Effector memory CD8-positive, alpha-beta T cell (primary cell): ENCODE data around the gene HYI.
"Not testable (repeated sequence)": the region's sequence is repeated elsewhere in the genome, so short reads cannot be mapped to it uniquely, and the experiment has no call there.

Experiments
- ATAC-seq: fragments of 150-1000 bp; cut with Tn5 transposase; replicated peaks from 2 replicates; pipeline ENCODE4 v1.10.0; 2021; ENCODE audit warnings: mild to moderate bottlenecking, moderate library complexity
- DNase-seq, 3 experiments: peaks; one replicate each; pipeline ENCODE4 v3.0.0; 2021
- H3K27ac Mint-ChIP-seq, 2 donors: one replicate each; pipeline ENCODE4 v1.8.0; 2022; ENCODE audit warnings: mild to moderate bottlenecking in 2 of 2, mixed read lengths in 2 of 2, moderate library complexity in 2 of 2
- H3K27me3 Mint-ChIP-seq, 2 donors: one replicate each; pipeline ENCODE4 v1.8.0; 2022; ENCODE audit warnings: mixed read lengths in 2 of 2
- H3K36me3 Mint-ChIP-seq: one replicate; pipeline ENCODE4 v1.8.0; 2022; ENCODE audit warnings: mild to moderate bottlenecking, moderate library complexity, mixed read lengths; ENCODE audit not compliant: insufficient read depth
- H3K4me1 Mint-ChIP-seq, 2 donors: one replicate each; pipeline ENCODE4 v1.8.0; 2022; ENCODE audit warnings: low read depth in 2 of 2, mixed read lengths in 2 of 2
- H3K4me3 Mint-ChIP-seq, 2 donors: one replicate each; pipeline ENCODE4 v1.8.0; 2022; ENCODE audit warnings: mild to moderate bottlenecking in 2 of 2, mixed read lengths in 2 of 2, moderate library complexity in 2 of 2
- H3K9me3 Mint-ChIP-seq, 2 donors: one replicate each; pipeline ENCODE4 v1.8.0; 2022; ENCODE audit warnings: mixed read lengths in 2 of 2

The HYI gene

DNA sequence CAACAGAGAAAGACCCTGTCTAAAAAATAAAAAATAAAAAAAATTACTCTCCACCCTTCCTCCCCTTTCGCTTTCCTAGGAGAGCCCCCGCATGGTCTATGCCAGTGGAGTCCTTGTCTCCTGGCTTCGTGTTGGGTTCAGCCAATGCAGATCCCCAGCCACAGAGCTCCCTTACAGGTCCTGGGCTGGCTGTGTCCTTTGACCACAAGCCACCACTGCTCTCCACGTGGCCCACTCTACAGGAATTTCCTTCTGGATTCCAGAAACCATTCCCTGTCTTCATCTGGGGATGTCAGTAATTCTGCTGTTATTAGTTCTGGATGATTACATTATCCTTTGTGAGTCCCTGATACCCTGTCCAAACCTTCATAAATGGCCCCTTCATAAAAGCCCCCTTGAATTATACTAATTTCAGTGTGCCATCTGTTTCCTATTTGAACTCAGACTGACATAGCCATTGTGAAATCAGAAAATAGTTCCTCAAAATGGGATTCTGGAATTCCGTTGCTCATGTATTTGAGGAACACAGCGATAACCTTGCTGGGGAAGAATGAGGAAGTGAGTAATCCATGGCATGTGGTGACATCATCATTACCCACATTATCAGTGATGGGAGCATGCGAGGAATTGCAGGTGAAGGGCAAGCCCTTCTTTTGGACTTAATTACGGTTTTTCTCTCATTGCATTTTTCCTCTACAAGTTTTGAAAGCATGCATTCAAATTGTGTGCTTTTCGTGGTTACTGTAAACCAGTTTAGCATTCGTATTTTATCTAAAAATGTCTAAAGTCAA, 22.1 kb upstream of the HYI start:
- not testable (repeated sequence) for H3K4me3 Mint-ChIP-seq, ATAC-seq, H3K36me3 Mint-ChIP-seq, H3K9me3 Mint-ChIP-seq, DNase-seq, H3K4me1 Mint-ChIP-seq, H3K27ac Mint-ChIP-seq
- peaks cover 8 to 33% of the 10 kb centered on the region in 2 donors for H3K27me3 Mint-ChIP-seq

DNA sequence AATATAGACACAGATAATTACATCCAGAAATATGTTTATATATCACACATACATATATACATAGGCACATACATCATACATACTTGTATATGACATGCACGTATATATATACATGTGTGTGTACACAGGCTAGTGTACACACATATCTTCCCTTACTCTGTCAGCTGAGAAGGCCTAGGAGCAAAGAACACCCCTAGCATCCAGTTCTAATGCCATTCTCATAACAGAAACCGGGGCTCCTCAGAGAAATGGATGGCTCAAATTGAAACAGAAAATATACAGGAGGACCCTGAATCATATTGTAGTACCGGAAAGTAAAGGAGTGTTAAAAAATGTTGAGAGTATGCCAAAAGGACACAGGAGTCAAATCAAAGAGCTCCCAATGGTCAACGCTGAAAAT, 19.7 kb upstream of the HYI start:
- ATAC-seq (no peak), DNase-seq (no peak)
- Mint-ChIP-seq H3K4me3 (no peak overlapping the region), H3K9me3 (no peaks in the 10 kb centered on the region), H3K27ac (no peak overlapping the region), H3K4me1 (no peaks in the 10 kb centered on the region), H3K36me3 (no peaks in the 10 kb centered on the region), H3K27me3 (peaks cover 0 to 16% of the 10 kb centered on the region in 2 donors)

DNA sequence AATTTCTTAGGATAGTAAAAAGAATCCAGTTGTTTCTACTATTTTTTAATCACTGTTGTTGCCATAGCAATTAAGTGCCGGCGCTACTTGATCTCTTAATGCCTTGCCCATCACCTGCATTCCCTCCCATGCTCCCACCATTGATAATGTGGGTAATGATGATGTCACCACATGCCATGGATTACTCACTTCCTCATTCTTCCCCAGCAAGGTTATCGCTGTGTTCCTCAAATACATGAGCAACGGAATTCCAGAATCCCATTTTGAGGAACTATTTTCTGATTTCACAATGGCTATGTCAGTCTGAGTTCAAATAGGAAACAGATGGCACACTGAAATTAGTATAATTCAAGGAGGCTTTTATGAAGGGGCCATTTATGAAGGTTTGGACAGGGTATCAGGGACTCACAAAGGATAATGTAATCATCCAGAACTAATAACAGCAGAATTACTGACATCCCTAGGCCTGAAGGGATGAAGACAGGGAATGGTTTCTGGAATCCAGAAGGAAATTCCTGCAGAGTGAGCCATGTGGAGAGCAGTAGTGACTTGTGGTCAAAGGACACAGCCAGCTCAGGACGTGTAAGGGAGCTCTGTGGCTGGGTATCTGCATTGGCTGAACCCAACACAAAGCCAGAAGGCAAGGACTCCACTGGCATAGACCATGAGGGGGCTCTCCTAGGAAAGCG, 18.9 kb upstream of the HYI start:
- ATAC-seq, H3K9me3 Mint-ChIP-seq, H3K36me3 Mint-ChIP-seq, H3K4me1 Mint-ChIP-seq, H3K4me3 Mint-ChIP-seq, H3K27ac Mint-ChIP-seq, DNase-seq: not testable (repeated sequence)
- peaks cover 0 to 16% of the 10 kb centered on the region in 2 donors for H3K27me3 Mint-ChIP-seq

DNA sequence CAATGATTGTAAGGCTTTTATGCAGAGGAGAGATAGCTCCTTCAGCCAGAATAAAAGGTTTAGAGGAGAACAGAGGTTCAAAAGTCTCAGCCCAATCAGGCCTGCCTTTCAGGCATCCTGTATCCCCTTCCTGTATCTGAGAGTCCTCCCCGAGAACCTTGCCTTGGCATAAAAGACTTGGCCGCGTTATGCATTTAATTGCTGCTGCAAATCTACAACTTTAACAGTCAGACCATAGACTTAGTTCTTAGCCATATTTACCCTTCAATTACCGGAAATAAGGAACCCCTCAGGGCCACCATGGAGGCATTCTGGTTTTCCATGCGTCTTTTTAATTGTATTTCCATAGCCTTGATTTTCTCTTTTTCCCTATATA, 18.3 kb upstream of the HYI start:
- H3K4me1 Mint-ChIP-seq: no peaks in the 10 kb centered on the region
- DNase-seq: no peak
- no peaks in the 10 kb centered on the region for H3K9me3 Mint-ChIP-seq
- ATAC-seq: no peak
- H3K27ac Mint-ChIP-seq: no peak overlapping the region
- peaks cover 0 to 14% of the 10 kb centered on the region in 2 donors for H3K27me3 Mint-ChIP-seq
- H3K36me3 Mint-ChIP-seq: no peaks in the 10 kb centered on the region
- H3K4me3 Mint-ChIP-seq: no peak overlapping the region

GRCh38 chr1:43469932-43470331, 16.2 kb upstream of the HYI start:
- H3K27ac Mint-ChIP-seq: no peak overlapping the region
- no peak overlapping the region for H3K4me3 Mint-ChIP-seq
- H3K27me3 Mint-ChIP-seq: peaks cover 0 to 7% of the 10 kb centered on the region in 2 donors
- ATAC-seq (no peak), DNase-seq (no peak)
- H3K9me3 Mint-ChIP-seq: no peaks in the 10 kb centered on the region
- H3K4me1 Mint-ChIP-seq: peaks cover 0 to 4% of the 10 kb centered on the region in 2 donors
- no peaks in the 10 kb centered on the region for H3K36me3 Mint-ChIP-seq

DNA sequence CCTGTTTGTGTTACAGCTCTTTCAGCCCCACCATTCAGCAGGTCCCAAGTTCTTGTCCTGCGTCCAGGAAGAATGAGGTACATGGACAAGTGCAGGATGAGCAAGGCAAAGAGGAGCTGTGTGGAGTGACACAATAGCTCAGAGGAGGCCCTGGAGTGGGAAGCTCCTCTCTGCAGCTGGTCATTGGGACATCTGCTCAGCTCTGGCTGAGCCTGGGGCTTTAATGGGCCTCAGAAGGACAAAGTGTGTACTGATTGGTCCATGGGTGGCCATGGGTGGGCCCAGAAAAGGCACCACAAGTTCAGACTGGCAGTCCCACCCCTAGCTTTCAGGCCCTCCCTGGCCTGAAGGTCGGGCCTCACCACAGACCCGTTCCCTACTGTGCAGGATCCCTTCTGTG, 14.7 kb upstream of the HYI start:
- peaks cover 0 to 4% of the 10 kb centered on the region in 2 donors for H3K4me1 Mint-ChIP-seq
- H3K27me3 Mint-ChIP-seq: peaks cover 0 to 7% of the 10 kb centered on the region in 2 donors
- H3K27ac Mint-ChIP-seq: no peak overlapping the region
- no peak overlapping the region for H3K4me3 Mint-ChIP-seq
- DNase-seq: no peak
- no peaks in the 10 kb centered on the region for H3K36me3 Mint-ChIP-seq
- ATAC-seq: no peak
- no peaks in the 10 kb centered on the region for H3K9me3 Mint-ChIP-seq

- ATAC-seq: no peak
- Mint-ChIP-seq H3K27ac (peak overlapping the region in 1 of 2 donors; percentile 78), H3K27me3 (peaks cover 0 to 6% of the 10 kb centered on the region in 2 donors), H3K9me3 (no peaks in the 10 kb centered on the region), H3K4me3 (no peak overlapping the region), H3K36me3 (no peaks in the 10 kb centered on the region), H3K4me1 (peaks cover 2 to 4% of the 10 kb centered on the region in 2 donors)
- no peak for DNase-seq
Observed at GRCh38 chr1:43466403-43466802, 12.7 kb upstream of the HYI start.

- Mint-ChIP-seq H3K4me1 (peaks cover 4 to 5% of the 10 kb centered on the region in 2 donors), H3K27me3 (peaks cover 0 to 6% of the 10 kb centered on the region in 2 donors), H3K36me3 (no peaks in the 10 kb centered on the region), H3K27ac (no peak overlapping the region), H3K9me3 (no peaks in the 10 kb centered on the region), H3K4me3 (no peak overlapping the region)
- no peak for ATAC-seq
- DNase-seq: no peak
Observed at GRCh38 chr1:43465505-43466067, 11.9 kb upstream of the HYI start.

- Mint-ChIP-seq H3K9me3 (no peaks in the 10 kb centered on the region), H3K36me3 (no peaks in the 10 kb centered on the region), H3K27me3 (peaks cover 2 to 6% of the 10 kb centered on the region in 2 donors), H3K4me1 (peaks cover 4 to 5% of the 10 kb centered on the region in 2 donors), H3K27ac (no peak overlapping the region), H3K4me3 (no peak overlapping the region)
- no peak for ATAC-seq
- no peak for DNase-seq
Observed at GRCh38 chr1:43464681-43465504, 11.2 kb upstream of the HYI start.

DNA sequence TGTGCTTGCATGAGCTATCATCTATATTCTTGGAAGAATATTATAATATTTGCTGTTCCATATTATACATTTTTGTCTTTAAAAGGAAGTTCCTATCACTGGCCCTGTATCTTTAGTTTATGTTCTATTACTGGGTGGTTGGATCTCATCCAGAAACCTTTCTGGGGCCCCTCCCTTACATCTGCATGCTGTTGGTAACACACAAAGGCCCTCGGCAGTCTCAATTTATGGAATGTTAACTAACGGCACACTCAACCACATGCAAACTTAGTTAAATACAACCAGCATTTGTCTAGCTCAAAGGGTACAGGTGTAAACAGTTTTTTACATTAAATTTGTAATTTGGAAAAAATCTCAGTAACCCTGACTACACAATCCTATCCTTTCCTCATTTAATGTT, 9.7 kb upstream of the HYI start:
- DNase-seq (no peak), ATAC-seq (no peak)
- Mint-ChIP-seq H3K36me3 (no peaks in the 10 kb centered on the region), H3K4me1 (peaks cover 4 to 5% of the 10 kb centered on the region in 2 donors), H3K4me3 (no peak overlapping the region), H3K27ac (no peak overlapping the region), H3K9me3 (no peaks in the 10 kb centered on the region), H3K27me3 (peaks cover 11 to 16% of the 10 kb centered on the region in 2 donors)

- ATAC-seq (no peak), DNase-seq (no peak)
- Mint-ChIP-seq H3K36me3 (no peaks in the 10 kb centered on the region), H3K27ac (no peak overlapping the region), H3K4me1 (peaks cover 0 to 5% of the 10 kb centered on the region in 2 donors), H3K4me3 (no peak overlapping the region), H3K27me3 (peaks cover 29 to 40% of the 10 kb centered on the region in 2 donors), H3K9me3 (no peaks in the 10 kb centered on the region)
Observed at GRCh38 chr1:43460988-43461693, 7.4 kb upstream of the HYI start.

DNA sequence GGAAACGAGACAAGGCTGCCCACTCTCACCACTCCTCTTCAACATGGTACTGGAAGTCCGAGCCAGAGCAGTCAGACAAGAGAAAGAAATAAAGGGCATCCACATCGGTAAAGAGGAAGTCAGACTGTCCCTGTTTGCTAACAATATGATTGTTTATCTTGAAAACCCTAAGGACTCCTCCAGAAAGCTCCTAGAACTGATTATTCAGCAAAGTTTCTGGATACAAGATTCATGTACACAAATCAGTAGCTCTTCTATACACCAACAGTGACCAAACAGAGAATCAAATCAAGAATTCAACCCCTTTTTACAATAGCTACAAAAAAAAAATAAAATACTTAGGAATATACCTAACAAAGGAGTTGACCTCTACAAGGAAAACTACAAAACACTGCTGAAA, 4.6 kb upstream of the HYI start:
- H3K27me3 Mint-ChIP-seq: peaks cover 40 to 50% of the 10 kb centered on the region in 2 donors
- not testable (repeated sequence) for H3K4me3 Mint-ChIP-seq, H3K9me3 Mint-ChIP-seq, DNase-seq, H3K27ac Mint-ChIP-seq, ATAC-seq
- H3K36me3 Mint-ChIP-seq: peaks cover 11% of the 10 kb centered on the region
- H3K4me1 Mint-ChIP-seq: peaks cover 5 to 15% of the 10 kb centered on the region in 2 donors
